Stimulated activated CD8-positive, alpha-beta memory T cell treated with anti-CD3 and anti-CD28 coated beads, Interleukin-4, amount 100 ng/mL, for 48 hours (primary cell): ENCODE measurements around the gene MAP3K4.

Experiments
- DNase-seq: peaks from one replicate; pipeline ENCODE4 v3.0.0-alpha.2; 2020

The MAP3K4 gene

GRCh38 chr6:161001421-161001820 is 9.9 kb downstream of the MAP3K4 start:
- DNase-seq: no peak

DNA sequence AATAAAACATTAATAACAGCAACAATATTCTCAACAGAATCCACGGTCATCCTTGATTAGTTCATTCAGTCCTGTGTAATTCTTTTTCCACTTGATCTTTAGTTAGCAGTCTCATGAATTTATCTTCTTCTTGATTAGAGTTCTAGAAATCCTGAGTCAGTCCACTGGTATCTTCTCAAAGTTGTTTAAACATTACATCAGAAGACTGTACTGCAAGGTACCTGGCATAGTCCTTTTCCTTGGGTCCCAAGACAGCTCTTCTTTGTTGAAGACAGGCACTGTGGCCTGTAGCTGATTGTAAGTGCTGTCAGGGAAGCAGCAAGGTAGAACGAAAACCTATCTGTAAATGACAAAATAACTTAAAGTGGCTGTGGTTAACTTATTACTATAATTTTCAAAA is 11.8 kb downstream of the MAP3K4 start:
- no peak for DNase-seq

GRCh38 chr6:161008245-161008644 is 16.7 kb downstream of the MAP3K4 start:
- no peak for DNase-seq

GRCh38 chr6:161009991-161010390 is 18.4 kb downstream of the MAP3K4 start:
- DNase-seq: no peak

- DNase-seq: no peak
Observed at GRCh38 chr6:161010418-161010817, 18.8 kb downstream of the MAP3K4 start.

DNA sequence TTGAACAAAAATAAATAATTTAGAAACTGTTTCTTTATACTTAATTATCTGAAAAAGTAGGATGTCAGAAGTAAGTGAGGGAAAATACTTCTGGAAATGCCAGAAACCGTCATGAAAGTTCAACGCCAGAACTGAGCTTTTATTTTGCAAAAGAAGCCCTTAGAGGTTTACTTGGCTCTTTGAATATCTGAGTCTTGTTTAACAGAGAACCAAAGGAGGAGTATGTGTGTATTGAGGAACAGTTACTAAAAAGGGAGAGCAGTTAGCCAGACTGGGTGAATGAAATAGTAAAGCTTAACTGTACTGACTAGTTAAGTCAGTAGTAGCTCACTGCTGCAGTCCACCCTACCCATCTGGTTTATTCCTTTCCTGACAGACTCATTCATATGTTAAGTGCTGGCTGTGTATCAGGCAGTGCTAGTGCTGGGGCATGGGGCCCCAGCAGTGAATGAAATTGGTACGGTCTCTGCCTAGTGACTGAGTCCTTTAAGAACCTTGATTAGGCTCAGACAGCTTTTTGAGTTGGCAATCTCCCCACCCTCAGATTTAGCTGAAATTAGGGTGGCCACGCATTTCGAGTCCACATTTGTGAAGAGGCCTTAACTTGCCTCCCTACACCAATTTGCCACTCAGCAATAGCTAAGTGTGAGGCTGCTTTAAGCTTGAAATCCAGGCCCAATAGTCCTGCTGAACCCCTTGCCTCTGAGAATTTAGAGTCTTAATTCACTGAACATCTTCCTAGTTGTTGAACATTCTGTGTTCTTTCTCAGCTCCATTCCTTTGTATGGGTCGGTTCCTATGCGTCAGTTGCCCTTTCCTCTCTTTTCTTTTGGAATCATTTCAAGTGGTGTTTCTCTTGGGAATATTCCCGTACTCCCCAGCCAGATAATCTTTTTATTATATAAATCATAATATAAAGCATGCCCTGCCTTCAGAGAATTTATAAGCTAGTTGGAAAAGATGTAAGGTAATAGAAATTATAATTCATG is 20.2 kb downstream of the MAP3K4 start:
- DNase-seq: no peak

DNA sequence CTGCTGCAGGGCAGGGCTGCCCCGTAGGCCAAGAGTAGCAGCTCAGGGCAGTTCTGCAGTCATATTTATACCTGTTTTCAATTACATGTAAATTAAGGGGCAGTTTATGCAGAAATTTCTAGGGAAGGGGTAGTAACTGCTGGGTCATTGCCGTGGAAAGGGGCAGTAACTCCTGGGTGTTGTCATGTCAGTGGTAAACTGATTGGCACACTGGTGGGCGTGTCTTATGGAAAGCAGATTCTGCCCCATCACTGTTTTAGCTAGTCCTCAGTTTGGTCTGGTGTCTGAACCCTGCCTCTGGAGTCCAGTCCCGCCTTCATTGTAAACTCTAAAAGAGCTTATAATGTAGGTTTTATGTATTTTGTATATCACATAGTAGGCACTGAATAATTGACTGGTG is 22.1 kb downstream of the MAP3K4 start:
- no peak for DNase-seq

GRCh38 chr6:161017766-161018564 is 26.4 kb downstream of the MAP3K4 start:
- no peak for DNase-seq

DNA sequence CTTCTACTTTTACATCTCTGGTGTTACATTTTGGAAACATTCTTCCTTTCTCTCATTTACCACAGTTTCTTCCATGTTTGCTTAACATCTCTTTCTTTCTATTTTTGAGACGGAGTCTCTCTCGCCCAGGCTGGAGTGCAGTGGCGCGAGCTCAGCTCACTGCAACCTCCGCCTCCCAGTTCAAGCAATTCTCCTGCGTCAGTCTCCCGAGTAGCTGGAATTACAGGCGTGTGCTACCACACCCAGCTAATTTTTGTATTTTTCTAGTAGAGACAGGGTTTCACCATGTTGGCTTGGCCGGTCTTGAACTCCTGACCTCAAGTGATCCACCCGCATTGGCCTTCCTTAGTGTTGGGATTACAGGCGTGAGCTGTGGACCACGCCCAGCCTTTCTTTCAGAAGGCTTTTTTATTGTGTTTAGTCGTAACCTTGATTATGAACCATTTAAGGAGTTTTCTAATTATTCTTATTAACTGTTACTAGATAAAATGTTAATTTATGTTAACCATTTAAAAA is 27.8 kb downstream of the MAP3K4 start:
- DNase-seq: no peak

GRCh38 chr6:161021543-161021942 is 30.0 kb downstream of the MAP3K4 start:
- no peak for DNase-seq

DNA sequence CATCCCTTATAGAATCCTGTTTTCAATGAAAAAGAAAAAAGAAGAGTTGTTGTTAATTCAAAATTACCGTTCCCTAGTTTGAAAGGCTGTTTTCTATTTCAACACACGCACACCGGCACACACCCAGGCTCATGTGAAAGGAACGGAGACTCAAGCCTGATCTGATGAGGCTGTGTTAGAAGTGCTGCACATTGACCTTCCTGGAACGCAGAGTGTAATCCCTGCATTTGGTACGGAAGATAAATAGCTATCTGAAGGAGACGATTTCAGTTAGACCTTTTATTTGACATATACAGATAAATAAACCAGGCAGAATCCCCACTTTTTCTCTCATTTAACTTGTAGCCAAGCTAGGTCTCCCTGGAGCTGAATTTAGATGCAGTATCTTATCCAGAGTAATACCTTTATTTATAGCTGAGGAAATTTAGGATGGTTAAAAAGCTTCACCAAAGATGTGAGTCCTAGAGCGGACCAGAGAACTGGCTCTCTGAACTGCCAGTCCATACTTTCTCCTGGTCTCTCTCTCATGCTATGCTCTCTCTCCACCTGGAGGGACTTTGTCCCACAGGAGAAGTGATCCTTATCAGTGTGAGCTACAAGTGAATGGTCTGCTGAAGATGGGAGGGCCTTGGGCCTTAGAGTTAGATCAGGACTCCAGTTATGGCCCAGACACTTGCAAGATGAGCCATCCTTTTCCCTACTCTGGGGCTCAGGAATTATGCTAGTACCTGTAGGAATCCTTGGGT is 30.6 kb downstream of the MAP3K4 start:
- DNase-seq: no peak

DNA sequence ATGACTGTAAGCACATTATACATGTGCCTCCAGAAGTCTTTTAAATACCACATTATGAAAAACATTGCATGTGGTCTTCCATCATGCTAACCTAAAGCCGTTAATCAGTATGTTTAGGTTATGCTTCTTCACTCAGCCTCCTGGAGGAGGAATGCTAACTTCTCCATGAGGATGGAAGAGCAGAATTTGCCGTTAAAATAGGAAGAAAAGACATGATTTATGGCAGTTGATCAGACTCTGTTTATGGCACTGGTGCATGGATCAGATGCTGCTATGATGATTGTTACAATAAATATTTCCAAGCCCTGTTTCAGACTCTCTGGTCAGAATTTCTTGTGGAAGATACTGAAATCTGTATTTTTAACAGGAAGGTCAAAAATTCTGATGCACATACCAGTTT is 31.7 kb downstream of the MAP3K4 start:
- no peak for DNase-seq

DNA sequence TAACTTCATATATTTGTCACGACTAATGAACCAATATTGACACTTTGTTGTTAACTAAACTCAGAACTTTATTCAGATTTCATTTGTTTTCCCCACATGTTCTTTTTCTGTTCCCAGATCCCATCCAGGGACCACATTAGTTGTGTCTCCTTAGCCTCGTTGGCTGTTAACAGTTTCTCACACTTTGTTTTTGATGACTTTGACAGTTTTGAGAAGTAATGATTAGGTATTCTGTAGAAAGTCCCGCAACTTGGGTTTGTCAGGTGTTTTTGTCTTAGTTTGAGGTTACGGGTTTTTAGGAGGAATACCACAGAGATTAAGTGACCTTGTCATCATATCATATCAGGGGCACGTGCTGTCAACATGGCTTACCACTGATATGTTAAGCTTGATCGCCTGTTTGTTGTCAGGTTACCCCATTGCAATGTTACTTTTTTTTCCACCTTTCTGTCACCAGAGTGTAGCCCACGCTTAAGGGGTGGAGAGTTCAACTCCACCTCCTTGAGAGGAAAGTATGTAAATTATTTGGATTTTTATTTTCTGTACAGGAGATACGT is 32.9 kb downstream of the MAP3K4 start:
- DNase-seq: no peak

DNA sequence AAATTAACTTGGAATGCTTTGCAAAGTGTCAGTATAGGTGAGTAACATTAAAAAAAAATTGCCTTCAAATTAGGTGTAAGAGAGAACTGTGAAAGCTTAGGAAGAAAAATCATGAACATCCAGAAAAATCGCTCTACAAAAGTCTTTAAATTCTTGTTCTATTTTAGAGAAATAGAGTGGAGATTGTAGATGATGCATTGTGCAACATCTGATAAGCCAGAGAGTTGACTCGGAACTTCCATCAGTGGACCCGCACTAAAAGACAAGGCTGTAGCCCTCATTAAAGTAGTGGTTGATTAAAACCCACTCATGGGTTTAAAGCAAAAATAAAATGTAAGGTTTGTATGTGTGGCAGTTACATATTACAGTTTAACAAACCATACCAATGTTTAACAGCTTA is 35.8 kb downstream of the MAP3K4 start:
- DNase-seq: no peak

- no peak for DNase-seq
Observed at GRCh38 chr6:161029195-161029809, 37.7 kb downstream of the MAP3K4 start.

GRCh38 chr6:161031721-161032495 is 40.3 kb downstream of the MAP3K4 start:
- no peak for DNase-seq

DNA sequence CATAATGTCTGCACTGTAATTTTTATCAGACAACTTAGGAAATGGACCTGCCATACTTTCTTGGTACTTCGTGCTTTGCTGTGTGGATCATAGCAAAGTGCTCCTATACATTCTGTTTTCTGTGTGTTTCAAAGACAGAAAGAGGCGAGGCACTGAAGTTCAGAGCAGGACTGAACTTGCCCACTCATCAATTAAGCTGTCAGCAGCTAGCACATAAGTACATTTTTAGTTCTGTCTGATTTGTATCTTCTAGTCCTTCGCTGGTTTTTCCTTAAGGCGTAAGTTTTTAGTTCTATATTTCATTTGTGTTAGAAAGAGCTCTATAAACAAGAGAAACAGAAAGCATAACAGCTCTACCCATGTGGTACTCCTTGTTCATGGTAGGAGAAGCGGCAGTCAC is 42.1 kb downstream of the MAP3K4 start:
- no peak for DNase-seq

GRCh38 chr6:161035182-161035980 is 43.8 kb downstream of the MAP3K4 start:
- DNase-seq: no peak

GRCh38 chr6:161035981-161036263 is 44.4 kb downstream of the MAP3K4 start:
- no peak for DNase-seq

DNA sequence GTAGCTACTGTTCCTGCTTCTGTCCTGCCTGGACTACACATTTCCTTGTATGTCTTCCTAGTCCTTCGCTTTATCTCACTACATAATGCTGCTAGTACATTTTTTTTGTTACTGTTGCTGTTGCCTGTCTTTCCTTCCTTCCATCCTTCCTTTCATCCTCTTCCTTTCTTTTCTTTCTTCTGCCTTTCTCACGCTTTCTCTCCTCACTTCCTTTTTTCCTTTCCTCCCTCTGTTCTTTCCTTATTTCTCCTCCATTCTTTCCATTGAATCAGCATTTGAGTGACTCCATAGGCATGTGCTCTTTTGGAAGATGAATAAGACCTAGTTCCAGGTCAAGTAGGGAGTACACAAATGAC is 46.3 kb downstream of the MAP3K4 start:
- no peak for DNase-seq
